ENCODE results near the gene PRKCZ. TPM values are rescaled to one million over a fixed set of nuclear protein-coding genes. Genes with fewer than 3 reads are reported as not detected.

The PRKCZ gene
- total and polyA plus RNA-seq, 7 experiments from 2014 or later = 3.6 to 29.6 (median 24.0) TPM

GRCh38 chr1:2214541-2215241 lies 164.5 kb downstream of the PRKCZ start:
- no peak overlapping the region for H3K27ac ChIP-seq (ENCODE audit: low read depth, low read length)
- ChIA-PET CTCF (no interaction called here), POLR2A (interaction anchor here (0.6 kb wide), 1 partner anchor 908 kb away, joined by 3 read pairs; no protein-coding TSS in a partner anchor)
- H3K36me3 ChIP-seq (ENCODE audit: control insufficient read depth in 2 of 3, insufficient read depth in 3 of 3, low read length in 3 of 3) = no peaks in the 10 kb centered on the region
- Mint-ChIP-seq H3K4me3 (no peak overlapping the region), H3K27me3 (peaks cover 0 to 8% (median 0%) of the 10 kb centered on the region in 5 donors), H3K9me3 (peaks cover 0 to 5% (median 0%) of the 10 kb centered on the region in 11 donors), H3K36me3 (no peaks in the 10 kb centered on the region), H3K4me1 (peaks cover 0 to 11% (median 3%) of the 10 kb centered on the region in 7 donors), H3K27ac (no peak overlapping the region)
- no peaks in the 10 kb centered on the region for H3K27me3 ChIP-seq (ENCODE audit: control insufficient read depth in 2 of 2, insufficient read depth in 2 of 2, low read length in 2 of 2)
- DNase-seq (no peak), ATAC-seq (no peak)
- intact Hi-C loops (cut with micrococcal nuclease) = no loop called here
- H3K4me1 ChIP-seq (ENCODE audit: control insufficient read depth in 2 of 2, insufficient read depth in 2 of 2, low read length in 2 of 2) = peaks cover 8 to 13% of the 10 kb centered on the region in 2 donors
- no peaks in the 10 kb centered on the region for H3K9me3 ChIP-seq (ENCODE audit: control insufficient read depth in 2 of 3, low read length in 3 of 3)
- no peak overlapping the region for H3K4me3 ChIP-seq (ENCODE audit: low read length)

- ChIA-PET POLR2A (no interaction called here), CTCF (no interaction called here)
- peaks cover 8 to 13% of the 10 kb centered on the region in 2 donors for H3K4me1 ChIP-seq (ENCODE audit: control insufficient read depth in 2 of 2, insufficient read depth in 2 of 2, low read length in 2 of 2)
- intact Hi-C loops (cut with micrococcal nuclease) = no loop called here
- Mint-ChIP-seq H3K27me3 (peaks cover 0 to 8% (median 0%) of the 10 kb centered on the region in 5 donors), H3K4me3 (no peak overlapping the region), H3K27ac (no peak overlapping the region), H3K36me3 (no peaks in the 10 kb centered on the region), H3K9me3 (peaks cover 0 to 5% (median 0%) of the 10 kb centered on the region in 11 donors), H3K4me1 (peaks cover 0 to 11% (median 3%) of the 10 kb centered on the region in 7 donors)
- H3K27ac ChIP-seq (ENCODE audit: low read depth, low read length) = no peak overlapping the region
- no peaks in the 10 kb centered on the region for H3K9me3 ChIP-seq (ENCODE audit: control insufficient read depth in 2 of 3, low read length in 3 of 3)
- ATAC-seq (no peak), DNase-seq (no peak)
- H3K27me3 ChIP-seq (ENCODE audit: control insufficient read depth in 2 of 2, insufficient read depth in 2 of 2, low read length in 2 of 2) = no peaks in the 10 kb centered on the region
- no peaks in the 10 kb centered on the region for H3K36me3 ChIP-seq (ENCODE audit: control insufficient read depth in 2 of 3, insufficient read depth in 3 of 3, low read length in 3 of 3)
- no peak overlapping the region for H3K4me3 ChIP-seq (ENCODE audit: low read length)
Measured at GRCh38 chr1:2215329-2215728, 165.1 kb downstream of the PRKCZ start.

- H3K9me3 ChIP-seq (ENCODE audit: control insufficient read depth in 2 of 3, low read length in 3 of 3) = no peaks in the 10 kb centered on the region
- Mint-ChIP-seq H3K9me3 (peaks cover 0 to 5% (median 0%) of the 10 kb centered on the region in 11 donors), H3K4me3 (no peak overlapping the region), H3K27me3 (peaks cover 0 to 8% (median 0%) of the 10 kb centered on the region in 5 donors), H3K36me3 (no peaks in the 10 kb centered on the region), H3K27ac (peak overlapping the region in 1 of 9 donors; percentile 25), H3K4me1 (peaks cover 0 to 11% (median 3%) of the 10 kb centered on the region in 7 donors)
- H3K36me3 ChIP-seq (ENCODE audit: control insufficient read depth in 2 of 3, insufficient read depth in 3 of 3, low read length in 3 of 3) = no peaks in the 10 kb centered on the region
- DNase-seq (no peak), ATAC-seq (no peak)
- peaks cover 8 to 13% of the 10 kb centered on the region in 2 donors for H3K4me1 ChIP-seq (ENCODE audit: control insufficient read depth in 2 of 2, insufficient read depth in 2 of 2, low read length in 2 of 2)
- ChIA-PET POLR2A (interaction anchor here (0.6 to 1.4 kb wide), 2 partner anchors 10 to 15 kb away, joined by 3 read pairs; no protein-coding TSS in a partner anchor), CTCF (no interaction called here)
- intact Hi-C loops (cut with micrococcal nuclease) = no loop called here
- H3K27me3 ChIP-seq (ENCODE audit: control insufficient read depth in 2 of 2, insufficient read depth in 2 of 2, low read length in 2 of 2) = no peaks in the 10 kb centered on the region
- H3K4me3 ChIP-seq (ENCODE audit: low read length) = no peak overlapping the region
- no peak overlapping the region for H3K27ac ChIP-seq (ENCODE audit: low read depth, low read length)
Measured at GRCh38 chr1:2215909-2216766, 165.9 kb downstream of the PRKCZ start.

GRCh38 chr1:2216767-2217058 lies 166.5 kb downstream of the PRKCZ start:
- ChIA-PET CTCF (no interaction called here), POLR2A (interaction anchor here (0.6 to 1.4 kb wide), 2 partner anchors 11 to 15 kb away, joined by 3 read pairs; no protein-coding TSS in a partner anchor)
- no peak overlapping the region for H3K27ac Mint-ChIP-seq
- Histone ChIP-seq H3K36me3 (ENCODE audit: control insufficient read depth in 2 of 3, insufficient read depth in 3 of 3, low read length in 3 of 3) (no peaks in the 10 kb centered on the region), H3K27me3 (ENCODE audit: control insufficient read depth in 2 of 2, insufficient read depth in 2 of 2, low read length in 2 of 2) (no peaks in the 10 kb centered on the region), H3K4me1 (ENCODE audit: control insufficient read depth in 2 of 2, insufficient read depth in 2 of 2, low read length in 2 of 2) (peaks cover 8 to 13% of the 10 kb centered on the region in 2 donors), H3K9me3 (ENCODE audit: control insufficient read depth in 2 of 3, low read length in 3 of 3) (no peaks in the 10 kb centered on the region), H3K4me3 (ENCODE audit: low read length) (no peak overlapping the region), H3K27ac (ENCODE audit: low read depth, low read length) (no peak overlapping the region)
- H3K4me3 Mint-ChIP-seq = no peak overlapping the region
- H3K27me3 Mint-ChIP-seq = peaks cover 0 to 11% (median 0%) of the 10 kb centered on the region in 5 donors
- intact Hi-C loops (cut with micrococcal nuclease) = no loop called here
- no peaks in the 10 kb centered on the region for H3K36me3 Mint-ChIP-seq
- H3K9me3 Mint-ChIP-seq = peaks cover 0 to 5% (median 0%) of the 10 kb centered on the region in 11 donors
- H3K4me1 Mint-ChIP-seq = peaks cover 0 to 11% (median 3%) of the 10 kb centered on the region in 7 donors
- no peak for ATAC-seq
- DNase-seq = no peak

- no peak for ATAC-seq
Measured at GRCh38 chr1:2221271-2221670, 171.1 kb downstream of the PRKCZ start.

GRCh38 chr1:2224170-2224584 lies 174.0 kb downstream of the PRKCZ start:
- CTCF ChIA-PET = interaction anchor here (0.7 to 0.9 kb wide), 2 partner anchors 16 to 77 kb away, joined by 3 to 5 read pairs; no protein-coding TSS in a partner anchor
- Mint-ChIP-seq H3K27me3 (peaks cover 0 to 12% (median 0%) of the 10 kb centered on the region in 5 donors), H3K27ac (peak overlapping the region in 5 of 9 donors; percentile 25 to 57 (median 41)), H3K4me1 (peaks cover 0 to 10% (median 5%) of the 10 kb centered on the region in 7 donors), H3K4me3 (peak overlapping the region in 1 of 10 donors; percentile 6), H3K9me3 (peaks cover 0 to 3% (median 0%) of the 10 kb centered on the region in 11 donors), H3K36me3 (peaks cover 0 to 2% (median 0%) of the 10 kb centered on the region in 5 donors)
- POLR2A ChIA-PET = interaction anchor here (1.1 to 1.3 kb wide), 2 partner anchors 12 to 68 kb away, joined by 3 read pairs; no protein-coding TSS in a partner anchor
- H3K36me3 ChIP-seq (ENCODE audit: control insufficient read depth in 2 of 3, insufficient read depth in 3 of 3, low read length in 3 of 3) = peaks cover 0 to 4% (median 0%) of the 10 kb centered on the region in 3 experiments
- no peak overlapping the region for H3K4me3 ChIP-seq (ENCODE audit: low read length)
- intact Hi-C loops (cut with micrococcal nuclease) = no loop called here
- H3K27ac ChIP-seq (ENCODE audit: low read depth, low read length) = no peak overlapping the region
- DNase-seq (no peak), ATAC-seq (no peak)
- H3K27me3 ChIP-seq (ENCODE audit: control insufficient read depth in 2 of 2, insufficient read depth in 2 of 2, low read length in 2 of 2) = no peaks in the 10 kb centered on the region
- H3K4me1 ChIP-seq (ENCODE audit: control insufficient read depth in 2 of 2, insufficient read depth in 2 of 2, low read length in 2 of 2) = peaks cover 0 to 5% of the 10 kb centered on the region in 2 donors
- no peaks in the 10 kb centered on the region for H3K9me3 ChIP-seq (ENCODE audit: control insufficient read depth in 2 of 3, low read length in 3 of 3)

More at GRCh38 chr1:2221271-2221670, 171.1 kb downstream of the PRKCZ start:
- no peaks in the 10 kb centered on the region for H3K36me3 Mint-ChIP-seq
- peaks cover 0 to 5% (median 0%) of the 10 kb centered on the region in 11 donors for H3K9me3 Mint-ChIP-seq
- no peak overlapping the region for H3K4me3 ChIP-seq (ENCODE audit: low read length)
- peak overlapping the region in 2 of 9 donors; percentile 36 to 57 for H3K27ac Mint-ChIP-seq
- H3K27me3 ChIP-seq (ENCODE audit: control insufficient read depth in 2 of 2, insufficient read depth in 2 of 2, low read length in 2 of 2) = no peaks in the 10 kb centered on the region
- no peak overlapping the region for H3K27ac ChIP-seq (ENCODE audit: low read depth, low read length)
- H3K4me3 Mint-ChIP-seq = no peak overlapping the region
- H3K27me3 Mint-ChIP-seq = peaks cover 0 to 17% (median 0%) of the 10 kb centered on the region in 5 donors
- H3K9me3 ChIP-seq (ENCODE audit: control insufficient read depth in 2 of 3, low read length in 3 of 3) = no peaks in the 10 kb centered on the region
- H3K4me1 Mint-ChIP-seq = peaks cover 0 to 8% (median 6%) of the 10 kb centered on the region in 7 donors
- DNase-seq = no peak
- peaks cover 0 to under 1% of the 10 kb centered on the region in 2 donors for H3K4me1 ChIP-seq (ENCODE audit: control insufficient read depth in 2 of 2, insufficient read depth in 2 of 2, low read length in 2 of 2)
- ChIA-PET POLR2A (interaction anchor here (1.3 kb wide), 1 partner anchor 9 kb away, joined by 3 read pairs; no protein-coding TSS in a partner anchor), CTCF (no interaction called here)
- H3K36me3 ChIP-seq (ENCODE audit: control insufficient read depth in 2 of 3, insufficient read depth in 3 of 3, low read length in 3 of 3) = no peaks in the 10 kb centered on the region
- intact Hi-C loops (cut with micrococcal nuclease) = no loop called here
